ENCODE results near the gene TMEM150C. TPM values are rescaled to one million over a fixed set of nuclear protein-coding genes. Genes with fewer than 3 reads are reported as not detected.

The TMEM150C gene
- total RNA-seq, 1 experiment from 2014 or later = 2.7 TPM

- no CpG with 5 or more reads among the region's 2 CpGs for WGBS (ENCODE audit: extremely low coverage, insufficient read length, low lambda C conversion rate)
- Histone ChIP-seq H2BK120ac (ENCODE audit: low read depth, low read length, poor library complexity, severe bottlenecking) (no peak overlapping the region), H2AFZ (ENCODE audit: low read length) (no peak overlapping the region), H3K27me3 (ENCODE audit: insufficient read depth, low read length) (no peaks in the 10 kb centered on the region), H3K79me1 (ENCODE audit: insufficient read depth, low read depth, low read length, poor library complexity, severe bottlenecking) (no peaks in the 10 kb centered on the region), H4K20me1 (ENCODE audit: control insufficient read depth, insufficient read depth, insufficient read length) (no peaks in the 10 kb centered on the region), H3K18ac (ENCODE audit: insufficient read length, low read depth, low read length) (no peak overlapping the region), H2BK20ac (ENCODE audit: low read depth, low read length, poor library complexity, severe bottlenecking) (no peak overlapping the region), H4K5ac (ENCODE audit: insufficient read length, low read depth, low read length) (no peak overlapping the region), H3K4ac (ENCODE audit: low read depth, low read length) (no peak overlapping the region), H3K27ac (ENCODE audit: insufficient read length, low read depth, low read length) (no peak overlapping the region), H3K56ac (ENCODE audit: insufficient read length, low read depth, low read length) (no peak overlapping the region), H3K14ac (ENCODE audit: insufficient read depth, low read length) (no peak overlapping the region), H3K23ac (ENCODE audit: insufficient read length, low read depth, low read length) (no peak overlapping the region), H2BK12ac (ENCODE audit: insufficient read length, low read depth, low read length) (no peak overlapping the region), H3K4me1 (ENCODE audit: insufficient read depth, low read length) (peaks cover 6% of the 10 kb centered on the region; the same call in 1 of the 2 replicates), H2BK15ac (ENCODE audit: low read depth, low read length) (no peak overlapping the region), H3K23me2 (ENCODE audit: insufficient read length, low read depth, low read length, poor library complexity, severe bottlenecking) (no peaks in the 10 kb centered on the region), H3K79me2 (ENCODE audit: insufficient read depth, low read length) (no peaks in the 10 kb centered on the region), H3K9me3 (ENCODE audit: control insufficient read depth, low read depth, low read length) (no peaks in the 10 kb centered on the region), H3K9ac (ENCODE audit: extremely low read depth, insufficient read length, low read length) (no peak overlapping the region), H3K4me2 (ENCODE audit: insufficient read depth, insufficient read length, low read length) (no peak overlapping the region), H3T11ph (ENCODE audit: low read length) (no peak overlapping the region), H2AK5ac (ENCODE audit: insufficient read length, low read length) (no peak overlapping the region), H4K91ac (ENCODE audit: insufficient read length, low read depth, low read length) (no peak overlapping the region), H2BK5ac (ENCODE audit: insufficient read length, low read length) (no peak overlapping the region), H4K8ac (replicated peaks; ENCODE audit: insufficient read length, low read depth, low read length) (no peak overlapping the region)
- Mint-ChIP-seq H3K36me3 (ENCODE audit: insufficient read depth in 1 of 3, low read depth in 3 of 3) (no peaks in the 10 kb centered on the region), H3K9me3 (no peaks in the 10 kb centered on the region), H3K27me3 (ENCODE audit: low read depth) (no peaks in the 10 kb centered on the region), H3K27ac (no peak overlapping the region), H3K4me1 (peaks cover 25 to 28% of the 10 kb centered on the region in 2 experiments), H3K4me3 (no peak overlapping the region)
- no peak for DNase-seq
- TF ChIP-seq, protein P1, sequence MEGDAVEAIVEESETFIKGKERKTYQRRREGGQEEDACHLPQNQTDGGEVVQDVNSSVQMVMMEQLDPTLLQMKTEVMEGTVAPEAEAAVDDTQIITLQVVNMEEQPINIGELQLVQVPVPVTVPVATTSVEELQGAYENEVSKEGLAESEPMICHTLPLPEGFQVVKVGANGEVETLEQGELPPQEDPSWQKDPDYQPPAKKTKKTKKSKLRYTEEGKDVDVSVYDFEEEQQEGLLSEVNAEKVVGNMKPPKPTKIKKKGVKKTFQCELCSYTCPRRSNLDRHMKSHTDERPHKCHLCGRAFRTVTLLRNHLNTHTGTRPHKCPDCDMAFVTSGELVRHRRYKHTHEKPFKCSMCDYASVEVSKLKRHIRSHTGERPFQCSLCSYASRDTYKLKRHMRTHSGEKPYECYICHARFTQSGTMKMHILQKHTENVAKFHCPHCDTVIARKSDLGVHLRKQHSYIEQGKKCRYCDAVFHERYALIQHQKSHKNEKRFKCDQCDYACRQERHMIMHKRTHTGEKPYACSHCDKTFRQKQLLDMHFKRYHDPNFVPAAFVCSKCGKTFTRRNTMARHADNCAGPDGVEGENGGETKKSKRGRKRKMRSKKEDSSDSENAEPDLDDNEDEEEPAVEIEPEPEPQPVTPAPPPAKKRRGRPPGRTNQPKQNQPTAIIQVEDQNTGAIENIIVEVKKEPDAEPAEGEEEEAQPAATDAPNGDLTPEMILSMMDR (conservative IDR thresholded peaks at IDR 0.05) = no peak
Measured at GRCh38 chr4:82519776-82520175, 42.0 kb downstream of the TMEM150C start.
